ENCODE measurements around the gene TBC1D30. TPM values are rescaled to one million over a fixed set of nuclear protein-coding genes. Genes with fewer than 3 reads are reported as not detected.
A peak's percentile ranks its signal among the peaks of the same experiment; 100 is the strongest.

Gene TBC1D30
- total RNA-seq, 6 experiments from 2014 or later = 1.1 to 2.7 (median 1.3) TPM

DNA sequence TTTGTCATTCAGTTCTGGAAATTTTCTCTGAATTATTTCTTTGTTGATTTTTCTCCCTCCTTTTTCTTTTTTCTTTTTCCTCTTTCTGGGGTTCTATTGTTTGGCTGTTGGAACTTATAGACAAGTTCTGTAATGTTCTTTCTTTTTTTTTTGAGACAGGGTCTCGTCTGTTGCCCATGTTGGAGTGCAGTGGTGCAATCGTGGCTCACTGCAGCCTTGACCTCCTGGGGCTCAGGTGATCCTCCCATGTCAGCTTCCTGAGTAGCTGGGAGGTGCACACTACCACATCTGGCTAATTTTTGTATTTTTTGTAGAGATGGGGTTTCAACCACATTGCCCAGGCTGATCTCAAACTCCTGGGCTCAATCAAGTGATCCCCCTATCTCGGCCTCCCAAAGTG lies 30.1 kb upstream of the TBC1D30 start:
- no peak overlapping the region for H3K27ac ChIP-seq
- 52% methylated on average over 3 of the region's 3 CpGs for WGBS (ENCODE audit: insufficient coverage, low coverage, low lambda C conversion rate, missing lambda C conversion rate)
- ATAC-seq (no peak), DNase-seq (no peak)
- H3K4me3 ChIP-seq = no peak overlapping the region
- intact Hi-C loops (cut with DNase I) = no loop called here
- no peaks in the 10 kb centered on the region for H3K27me3 ChIP-seq
- no peaks in the 10 kb centered on the region for H3K9me3 ChIP-seq
- TF ChIP-seq POLR2A (IDR thresholded peaks at IDR 0.05) = no peak
- TF ChIP-seq, protein P1, sequence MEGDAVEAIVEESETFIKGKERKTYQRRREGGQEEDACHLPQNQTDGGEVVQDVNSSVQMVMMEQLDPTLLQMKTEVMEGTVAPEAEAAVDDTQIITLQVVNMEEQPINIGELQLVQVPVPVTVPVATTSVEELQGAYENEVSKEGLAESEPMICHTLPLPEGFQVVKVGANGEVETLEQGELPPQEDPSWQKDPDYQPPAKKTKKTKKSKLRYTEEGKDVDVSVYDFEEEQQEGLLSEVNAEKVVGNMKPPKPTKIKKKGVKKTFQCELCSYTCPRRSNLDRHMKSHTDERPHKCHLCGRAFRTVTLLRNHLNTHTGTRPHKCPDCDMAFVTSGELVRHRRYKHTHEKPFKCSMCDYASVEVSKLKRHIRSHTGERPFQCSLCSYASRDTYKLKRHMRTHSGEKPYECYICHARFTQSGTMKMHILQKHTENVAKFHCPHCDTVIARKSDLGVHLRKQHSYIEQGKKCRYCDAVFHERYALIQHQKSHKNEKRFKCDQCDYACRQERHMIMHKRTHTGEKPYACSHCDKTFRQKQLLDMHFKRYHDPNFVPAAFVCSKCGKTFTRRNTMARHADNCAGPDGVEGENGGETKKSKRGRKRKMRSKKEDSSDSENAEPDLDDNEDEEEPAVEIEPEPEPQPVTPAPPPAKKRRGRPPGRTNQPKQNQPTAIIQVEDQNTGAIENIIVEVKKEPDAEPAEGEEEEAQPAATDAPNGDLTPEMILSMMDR (IDR thresholded peaks at IDR 0.05) = no peak
- H3K4me1 ChIP-seq = peaks cover 0 to 18% (median 6%) of the 10 kb centered on the region in 4 donors
- no peaks in the 10 kb centered on the region for H3K36me3 ChIP-seq

DNA sequence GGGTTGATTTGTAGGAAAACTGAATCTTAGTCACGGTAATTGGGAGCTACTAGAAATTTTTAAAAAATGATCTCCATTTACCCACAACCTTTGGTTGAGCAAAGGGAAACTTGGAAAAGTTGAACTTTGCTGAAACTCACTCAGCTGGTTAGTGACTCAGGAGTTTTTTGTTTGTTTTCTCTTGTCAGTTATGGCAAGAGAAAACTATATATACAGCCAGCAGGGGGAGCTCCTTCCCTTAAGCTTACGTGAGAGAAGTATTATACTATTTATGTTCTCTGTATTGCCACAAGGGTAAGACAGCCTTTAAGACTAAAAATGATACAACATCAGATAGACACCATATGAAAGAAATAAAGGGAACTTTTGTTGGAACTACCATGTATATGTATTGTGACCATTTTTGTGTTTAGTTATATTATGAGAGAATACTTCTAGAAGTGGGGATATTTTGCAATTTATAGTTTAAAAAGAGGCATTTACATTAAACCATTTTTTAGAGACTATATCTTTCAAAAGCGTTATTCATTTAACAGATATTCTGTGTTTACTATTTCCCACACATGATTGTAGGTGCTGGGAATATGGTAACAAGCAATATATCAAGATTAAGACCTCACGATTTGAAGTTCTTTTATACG lies 28.1 kb upstream of the TBC1D30 start:
- H3K36me3 ChIP-seq = no peaks in the 10 kb centered on the region
- intact Hi-C loops (cut with DNase I) = no loop called here
- no peaks in the 10 kb centered on the region for H3K9me3 ChIP-seq
- peak overlapping the region; percentile 12 to 60 (median 14) for H3K27ac ChIP-seq
- peaks cover 0 to 18% (median 6%) of the 10 kb centered on the region in 4 donors for H3K4me1 ChIP-seq
- DNase-seq = peak in 1 of 3 donors; percentile 73
- H3K4me3 ChIP-seq = no peak overlapping the region
- peak; percentile 93 to 97 (median 96) for ATAC-seq
- no peaks in the 10 kb centered on the region for H3K27me3 ChIP-seq
- TF ChIP-seq POLR2A (IDR thresholded peaks at IDR 0.05) = no peak
- TF ChIP-seq, protein P1 (IDR thresholded peaks at IDR 0.05) = peak; percentile 78 to 93 (median 88)
- 31% methylated on average over 5 of the region's 5 CpGs for WGBS (ENCODE audit: insufficient coverage, low coverage, low lambda C conversion rate, missing lambda C conversion rate)

DNA sequence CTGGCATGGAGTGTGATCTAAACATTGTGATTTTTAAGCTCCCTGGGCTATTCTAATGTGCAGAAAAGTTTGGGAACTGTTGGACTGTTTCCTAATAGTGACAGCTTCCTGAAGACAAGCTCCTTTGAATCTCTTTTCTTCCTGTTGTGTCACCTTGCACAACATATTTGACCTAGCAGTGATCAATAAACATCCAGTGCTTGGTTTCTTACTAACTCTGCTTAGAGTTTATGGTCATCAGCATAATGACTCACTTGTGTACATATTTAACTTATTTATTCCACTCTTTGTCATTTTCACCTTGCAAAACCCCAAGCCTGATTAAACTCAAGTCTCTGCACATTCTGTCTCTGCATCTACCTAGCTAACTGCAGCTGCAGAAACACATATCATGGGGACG lies 27.3 kb upstream of the TBC1D30 start:
- no peaks in the 10 kb centered on the region for H3K9me3 ChIP-seq
- peaks cover 0 to 18% (median 6%) of the 10 kb centered on the region in 4 donors for H3K4me1 ChIP-seq
- DNase-seq (no peak), ATAC-seq (peak; percentile 60 to 83 (median 78))
- WGBS (ENCODE audit: insufficient coverage, low coverage, low lambda C conversion rate, missing lambda C conversion rate) = 64% methylated on average over 1 of the region's 1 CpG
- no peaks in the 10 kb centered on the region for H3K27me3 ChIP-seq
- no peak overlapping the region for H3K4me3 ChIP-seq
- peak overlapping the region; percentile 12 to 60 (median 14) for H3K27ac ChIP-seq
- intact Hi-C loops (cut with DNase I) = no loop called here
- TF ChIP-seq, protein P1 (IDR thresholded peaks at IDR 0.05) = no peak
- no peak for TF ChIP-seq POLR2A (IDR thresholded peaks at IDR 0.05)
- H3K36me3 ChIP-seq = no peaks in the 10 kb centered on the region

- H3K4me1 ChIP-seq = peaks cover 0 to 18% (median 6%) of the 10 kb centered on the region in 4 donors
- no peaks in the 10 kb centered on the region for H3K9me3 ChIP-seq
- intact Hi-C loops (cut with DNase I) = no loop called here
- DNase-seq = no peak
- H3K27me3 ChIP-seq = no peaks in the 10 kb centered on the region
- no peak overlapping the region for H3K4me3 ChIP-seq
- no peak overlapping the region for H3K27ac ChIP-seq
- H3K36me3 ChIP-seq = no peaks in the 10 kb centered on the region
- TF ChIP-seq POLR2A (IDR thresholded peaks at IDR 0.05) = no peak
- TF ChIP-seq, protein P1 (IDR thresholded peaks at IDR 0.05) = no peak
- ATAC-seq = no peak
Observed at GRCh38 chr12:64798165-64798564, 26.3 kb upstream of the TBC1D30 start.
